B cell (primary cell): ENCODE measurements around the gene STOX1. TPM values are rescaled to one million over a fixed set of nuclear protein-coding genes. Genes with fewer than 3 reads are reported as not detected.
"Not testable (repeated sequence)": the region's sequence is repeated elsewhere in the genome, so short reads cannot be mapped to it uniquely, and the experiment has no call there.

Experiments
- ATAC-seq: fragments of 200-7000 bp; cut with Tn5 transposase; one replicate; pipeline ENCODE4 v1.10.0; 2021; ENCODE audit warnings: low read depth, mild to moderate bottlenecking, moderate number of reproducible peaks, moderate library complexity
- CTCF ChIA-PET: fragments of 350-600 bp; sonication (Branson Sonifier 250); formaldehyde crosslinking; loops from one replicate; lab custom pipeline; 2021; ENCODE audit warnings: antibody characterized with exemption, inconsistent platforms; lab: Charles Lee
- POLR2A ChIA-PET: fragments of 350-600 bp; sonication (Branson Sonifier 250); formaldehyde crosslinking; loops from one replicate; lab custom pipeline; 2021; ENCODE audit warnings: antibody characterized with exemption; lab: Charles Lee
- DNase-seq: peaks from one replicate; pipeline ENCODE4 v3.0.0; 2013
- H2AFZ ChIP-seq: 2 replicates; pipeline ENCODE4 v1.6.1; 2012; ENCODE audit warnings: mild to moderate bottlenecking, low read depth, low read length; ENCODE audit not compliant: insufficient read depth, poor library complexity, severe bottlenecking
- H3K27ac ChIP-seq, 2 donors: 1 replicate in 1 of 2; 2 replicates in 1 of 2; pipeline ENCODE4 v1.5.1; 2012 to 2013; ENCODE audit warnings: low read length in 2 of 2, mild to moderate bottlenecking in 2 of 2, moderate library complexity in 1 of 2
- H3K27me3 ChIP-seq, 4 experiments: fragments of 200-600 bp in 1 of 4; sonication (generic) in 1 of 4; replicated peaks in 1 of 4; 1 replicate in 2 of 4; 2 replicates in 2 of 4; pipeline versions ENCODE4 v1.6.1 to v1.7.0; 2013 to 2016; ENCODE audit warnings: low read length in 3 of 4, mild to moderate bottlenecking in 2 of 4, mixed read lengths in 1 of 4, moderate library complexity in 1 of 4; ENCODE audit not compliant: insufficient read depth in 4 of 4, control insufficient read depth in 3 of 4; ENCODE audit errors: control extremely low read depth in 1 of 4
- H3K36me3 ChIP-seq, 2 experiments: replicated peaks in 1 of 2; 1 replicate in 1 of 2; 2 replicates in 1 of 2; pipeline versions ENCODE4 v1.6.1 to v1.7.1; 2013; ENCODE audit warnings: low read length in 1 of 2; ENCODE audit not compliant: insufficient read depth in 2 of 2, control insufficient read depth in 1 of 2; ENCODE audit errors: control extremely low read depth in 1 of 2, extremely low read depth in 1 of 2
- H3K4me1 ChIP-seq, 2 donors: fragments of 200-600 bp in 1 of 2; sonication (generic) in 1 of 2; 1 replicate in 1 of 2; 2 replicates in 1 of 2; pipeline versions ENCODE4 v1.5.1 to v1.6.1; 2013 to 2017; ENCODE audit warnings: low read length in 2 of 2; ENCODE audit not compliant: control insufficient read depth in 2 of 2, insufficient read depth in 2 of 2
- H3K4me2 ChIP-seq: replicated peaks from 2 replicates; pipeline ENCODE3; 2012; ENCODE audit warnings: mild to moderate bottlenecking, low read depth, low read length; ENCODE audit not compliant: poor library complexity, severe bottlenecking
- H3K4me3 ChIP-seq, 5 experiments: fragments of 200-600 bp in 1 of 5; sonication (generic) in 1 of 5; 1 replicate in 3 of 5; 2 replicates in 2 of 5; pipeline versions ENCODE4 v1.5.1 to v1.7.0; 2011 to 2016; ENCODE audit warnings: low read length in 4 of 5, mild to moderate bottlenecking in 4 of 5, low read depth in 2 of 5, control low read depth in 1 of 5, moderate library complexity in 1 of 5; ENCODE audit not compliant: insufficient read depth in 1 of 5; ENCODE audit errors: control extremely low read depth in 1 of 5, extremely low read depth in 1 of 5
- H3K79me2 ChIP-seq: fragments of 200-600 bp; sonication (generic); one replicate; pipeline ENCODE4 v1.6.0; 2016; ENCODE audit warnings: low read length; ENCODE audit not compliant: control insufficient read depth, insufficient read depth
- H3K9ac ChIP-seq: fragments of 200-600 bp; sonication (generic); 2 replicates; pipeline ENCODE4 v1.6.1; 2017; ENCODE audit warnings: mild to moderate bottlenecking, low read length, moderate library complexity
- H3K9me3 ChIP-seq, 3 donors: one replicate each; pipeline versions ENCODE4 v1.6.1 to v1.7.1; 2013; ENCODE audit warnings: low read length in 2 of 3; ENCODE audit not compliant: control insufficient read depth in 2 of 3, insufficient read depth in 1 of 3; ENCODE audit errors: control extremely low read depth in 1 of 3
- H4K20me1 ChIP-seq: 2 replicates; pipeline ENCODE4 v1.6.0; 2012; ENCODE audit warnings: mild to moderate bottlenecking, low read length; ENCODE audit not compliant: insufficient read depth, control insufficient read depth, poor library complexity, severe bottlenecking
- H3K27ac Mint-ChIP-seq: one replicate; pipeline ENCODE4 v1.8.0; 2021; ENCODE audit warnings: mixed read lengths
- H3K27me3 Mint-ChIP-seq: one replicate; pipeline ENCODE4 v1.8.0; 2021; ENCODE audit warnings: mixed read lengths
- H3K4me1 Mint-ChIP-seq: one replicate; pipeline ENCODE4 v1.8.0; 2021; ENCODE audit warnings: mixed read lengths
- H3K4me3 Mint-ChIP-seq: one replicate; pipeline ENCODE4 v1.8.0; 2021; ENCODE audit warnings: mixed read lengths
- H3K9me3 Mint-ChIP-seq: one replicate; pipeline ENCODE4 v1.8.0; 2022; ENCODE audit warnings: mixed read lengths; ENCODE audit not compliant: insufficient read depth
- EZH2 ChIP-seq: IDR thresholded peaks from 2 replicates; pipeline ENCODE4 v1.6.1; 2012; ENCODE audit warnings: borderline replicate concordance, low read depth, mild to moderate bottlenecking, moderate library complexity, low read length; ENCODE audit not compliant: insufficient read depth, poor library complexity, severe bottlenecking
- WGBS: methylation state at CpG from one replicate; pipeline ENCODE4 v1.1.5; 2013; ENCODE audit warnings: missing lambda C conversion rate; ENCODE audit not compliant: insufficient coverage; 5-methylcytosine and 5-hydroxymethylcytosine counted together
- intact Hi-C: fragments of 100-400 bp; cut with micrococcal nuclease; formaldehyde crosslinking; loops from one replicate; pipeline ENCODE4 v1.10.0; 2022
- polyA plus RNA-seq: library from polyadenylated mRNA; depleted of rRNA; stranded (reverse); fragments of >200 nt; gene quantifications from 2 replicates; pipeline ENCODE4 v1.2.3, GENCODE V29; 2012
- total RNA-seq, 2 donors: library from RNA; stranded (reverse); fragments of 120-200 nt in 1 of 2; gene quantifications; 1 replicate in 1 of 2; 2 replicates in 1 of 2; pipeline versions ENCODE4 v1.2.3 to v1.2.4, GENCODE V29; 2013 to 2022
- TF ChIP-seq, protein P1 (sequence below): fragments of 200-600 bp; IDR thresholded peaks from one replicate; pipeline ENCODE4 v1.8.0; 2022; ENCODE audit warnings: antibody characterized with exemption, mild to moderate bottlenecking

The STOX1 gene
- total and polyA plus RNA-seq, 2 donors (not counting 1 experiment from before 2014, with no cell fraction given) = 0.07 to 0.57 TPM

- H3K9ac ChIP-seq, H2AFZ ChIP-seq, H3K27me3 ChIP-seq, H3K4me2 ChIP-seq, DNase-seq, H3K4me1 ChIP-seq, H3K4me1 Mint-ChIP-seq, H3K4me3 ChIP-seq, H4K20me1 ChIP-seq, H3K4me3 Mint-ChIP-seq, POLR2A ChIA-PET, intact Hi-C loops, H3K27ac Mint-ChIP-seq, H3K9me3 Mint-ChIP-seq, H3K9me3 ChIP-seq, H3K27me3 Mint-ChIP-seq, ATAC-seq, H3K27ac ChIP-seq: not testable (repeated sequence)
- H3K79me2 ChIP-seq = peaks cover 22% of the 10 kb centered on the region
- 100% methylated on average over 1 of the region's 3 CpGs for WGBS
- CTCF ChIA-PET = interaction anchor here (0.6 kb wide), 1 partner anchor 9 kb away, joined by 4 read pairs; no protein-coding TSS in a partner anchor
- H3K36me3 ChIP-seq = peaks cover 5 to 50% of the 10 kb centered on the region in 2 experiments
These were observed 105.5 kb downstream of the STOX1 start for GRCh38 chr10:68932860-68933259.

GRCh38 chr10:68934994-68935393 is 107.7 kb downstream of the STOX1 start:
- peaks cover 21% of the 10 kb centered on the region for H3K79me2 ChIP-seq
- no peak overlapping the region for H3K4me2 ChIP-seq
- no peaks in the 10 kb centered on the region for H3K27me3 ChIP-seq
- H3K9me3 ChIP-seq = no peaks in the 10 kb centered on the region
- no peak overlapping the region for H3K4me3 ChIP-seq
- no peaks in the 10 kb centered on the region for H3K4me1 ChIP-seq
- Mint-ChIP-seq H3K27me3 (no peaks in the 10 kb centered on the region), H3K9me3 (no peaks in the 10 kb centered on the region), H3K4me3 (no peak overlapping the region), H3K27ac (no peak overlapping the region), H3K4me1 (no peaks in the 10 kb centered on the region)
- no peak overlapping the region for H2AFZ ChIP-seq
- ATAC-seq = no peak
- peaks cover 4 to 56% of the 10 kb centered on the region in 2 experiments for H3K36me3 ChIP-seq
- H3K27ac ChIP-seq = no peak overlapping the region
- ChIA-PET CTCF (no interaction called here), POLR2A (no interaction called here)
- TF ChIP-seq, protein P1, sequence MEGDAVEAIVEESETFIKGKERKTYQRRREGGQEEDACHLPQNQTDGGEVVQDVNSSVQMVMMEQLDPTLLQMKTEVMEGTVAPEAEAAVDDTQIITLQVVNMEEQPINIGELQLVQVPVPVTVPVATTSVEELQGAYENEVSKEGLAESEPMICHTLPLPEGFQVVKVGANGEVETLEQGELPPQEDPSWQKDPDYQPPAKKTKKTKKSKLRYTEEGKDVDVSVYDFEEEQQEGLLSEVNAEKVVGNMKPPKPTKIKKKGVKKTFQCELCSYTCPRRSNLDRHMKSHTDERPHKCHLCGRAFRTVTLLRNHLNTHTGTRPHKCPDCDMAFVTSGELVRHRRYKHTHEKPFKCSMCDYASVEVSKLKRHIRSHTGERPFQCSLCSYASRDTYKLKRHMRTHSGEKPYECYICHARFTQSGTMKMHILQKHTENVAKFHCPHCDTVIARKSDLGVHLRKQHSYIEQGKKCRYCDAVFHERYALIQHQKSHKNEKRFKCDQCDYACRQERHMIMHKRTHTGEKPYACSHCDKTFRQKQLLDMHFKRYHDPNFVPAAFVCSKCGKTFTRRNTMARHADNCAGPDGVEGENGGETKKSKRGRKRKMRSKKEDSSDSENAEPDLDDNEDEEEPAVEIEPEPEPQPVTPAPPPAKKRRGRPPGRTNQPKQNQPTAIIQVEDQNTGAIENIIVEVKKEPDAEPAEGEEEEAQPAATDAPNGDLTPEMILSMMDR = no peak
- TF ChIP-seq EZH2 = no peak
- H3K9ac ChIP-seq = no peak overlapping the region
- no peak for DNase-seq
- intact Hi-C loops = no loop called here
- H4K20me1 ChIP-seq = peaks cover 5% of the 10 kb centered on the region
